Endothelial cell of umbilical vein (primary cell): Measurements from ENCODE around the gene RMRP. TPM values are rescaled to one million over a fixed set of nuclear protein-coding genes. Genes with fewer than 3 reads are reported as not detected.

Experiments used
- BruUV-seq: library from RNA; stranded (reverse); fragments of 400-500 nt; replicated peaks from 2 replicates; lab custom pipeline; 2021; lab: Mats Ljungman, UMichigan
- CTCF ChIA-PET: fragments of 300-600, 350-600 bp; sonication (Branson Sonifier 250); formaldehyde crosslinking; loops from one replicate; lab custom pipeline; 2021; ENCODE audit warnings: antibody characterized with exemption, inconsistent platforms; lab: Charles Lee
- POLR2A ChIA-PET: fragments of 300-600, 350-600 bp; sonication (Branson Sonifier 250); formaldehyde crosslinking; loops from one replicate; lab custom pipeline; 2021; ENCODE audit warnings: antibody characterized with exemption, inconsistent platforms; lab: Charles Lee
- DNase-seq: peaks from one replicate; pipeline ENCODE4 v3.0.0-alpha.2; 2011; ENCODE audit warnings: low read depth, low spot score
- FAIRE-seq: peaks from 2 replicates; lab custom pipeline; 2011; peaks lifted over from hg19 to GRCh38; lab: Jason Lieb, UNC
- H2AFZ ChIP-seq: 2 replicates; pipeline ENCODE4 v1.6.0; 2012; ENCODE audit warnings: low read depth, low read length, control low read depth, inconsistent platforms
- H3K27ac ChIP-seq: 2 replicates; pipeline ENCODE4 v1.5.1; 2011; ENCODE audit warnings: low read depth, mild to moderate bottlenecking, control low read depth, low read length, moderate library complexity; ENCODE audit not compliant: insufficient read depth
- H3K27me3 ChIP-seq, 2 experiments: 2 replicates each; pipeline versions ENCODE4 v1.6.0 to v1.6.1; 2011; ENCODE audit warnings: low read length in 2 of 2, mixed read lengths in 1 of 2; ENCODE audit not compliant: control insufficient read depth in 2 of 2, insufficient read depth in 2 of 2
- H3K36me3 ChIP-seq, 2 experiments: 2 replicates in 1 of 2; 3 replicates in 1 of 2; pipeline ENCODE4 v1.5.1; 2011; ENCODE audit warnings: low read length in 2 of 2, mild to moderate bottlenecking in 1 of 2, moderate library complexity in 1 of 2; ENCODE audit not compliant: control insufficient read depth in 2 of 2, insufficient read depth in 2 of 2; ENCODE audit errors: extremely low read depth in 1 of 2
- H3K4me1 ChIP-seq: 3 replicates; pipeline ENCODE4 v1.5.1; 2011; ENCODE audit warnings: mild to moderate bottlenecking, low read length; ENCODE audit not compliant: control insufficient read depth, insufficient read depth; ENCODE audit errors: extremely low read depth
- H3K4me2 ChIP-seq: 2 replicates; pipeline ENCODE4 v1.6.1; 2011; ENCODE audit warnings: low read length, control low read depth, mixed read lengths; ENCODE audit not compliant: insufficient read depth
- H3K4me3 ChIP-seq, 3 experiments: fragments of 200-600 bp in 1 of 3; sonication (generic), shearing (Covaris generic) in 1 of 3; replicated peaks in 1 of 3; 2 replicates each; pipeline ENCODE4 v1.5.1; 2011 to 2016; ENCODE audit warnings: control low read depth in 3 of 3, low read length in 3 of 3, mild to moderate bottlenecking in 2 of 3, inconsistent platforms in 1 of 3, low read depth in 1 of 3, moderate library complexity in 1 of 3; ENCODE audit not compliant: insufficient read depth in 1 of 3
- H3K79me2 ChIP-seq: 2 replicates; pipeline ENCODE4 v1.6.0; 2012; ENCODE audit warnings: low read length, inconsistent platforms; ENCODE audit not compliant: control insufficient read depth, insufficient read depth
- H3K9ac ChIP-seq: replicated peaks from 2 replicates; pipeline ENCODE3; 2011; ENCODE audit warnings: low read length, control low read depth; ENCODE audit not compliant: insufficient read depth; ENCODE audit errors: extremely low read depth
- H3K9me1 ChIP-seq: replicated peaks from 3 replicates; pipeline ENCODE4 v1.6.0; 2011; ENCODE audit warnings: mild to moderate bottlenecking, low read length; ENCODE audit not compliant: control insufficient read depth, insufficient read depth; ENCODE audit errors: extremely low read depth
- H3K9me3 ChIP-seq: replicated peaks from 2 replicates; pipeline ENCODE4 v1.5.1; 2012; ENCODE audit warnings: low read length, inconsistent platforms; ENCODE audit not compliant: control insufficient read depth, insufficient read depth
- H4K20me1 ChIP-seq: replicated peaks from 2 replicates; pipeline ENCODE3; 2011; ENCODE audit warnings: mild to moderate bottlenecking, low read length; ENCODE audit not compliant: control insufficient read depth, insufficient read depth; ENCODE audit errors: extremely low read depth
- CTCF ChIP-seq, 2 donors: IDR thresholded peaks; 1 replicate in 1 of 2; 2 replicates in 1 of 2; pipeline ENCODE4 v1.5.1; 2011; ENCODE audit warnings: low read length in 2 of 2, mild to moderate bottlenecking in 2 of 2, moderate library complexity in 2 of 2, control low read depth in 1 of 2, inconsistent platforms in 1 of 2, low read depth in 1 of 2; ENCODE audit not compliant: insufficient read depth in 1 of 2; ENCODE audit errors: extremely low read depth in 1 of 2
- EZH2 ChIP-seq: IDR thresholded peaks from 2 replicates; pipeline ENCODE4 v1.6.1; 2012; ENCODE audit warnings: borderline replicate concordance, low read depth, mild to moderate bottlenecking, moderate library complexity, low read length, inconsistent platforms; ENCODE audit not compliant: severe bottlenecking
- FOS ChIP-seq: IDR thresholded peaks from 2 replicates; pipeline ENCODE4 v1.6.1; 2011; ENCODE audit warnings: mild to moderate bottlenecking, low read length, moderate library complexity, borderline replicate concordance; ENCODE audit not compliant: insufficient read depth
- GATA2 ChIP-seq: IDR thresholded peaks from 2 replicates; pipeline ENCODE4 v1.7.0; 2011; ENCODE audit warnings: low read depth, mild to moderate bottlenecking, moderate library complexity, mixed read lengths, low read length; ENCODE audit not compliant: insufficient read length, insufficient read depth
- JUN ChIP-seq: IDR thresholded peaks from 2 replicates; pipeline ENCODE4 v1.6.1; 2011; ENCODE audit warnings: borderline replicate concordance, low read depth; ENCODE audit not compliant: insufficient read length, insufficient read depth
- MAX ChIP-seq: IDR thresholded peaks from 2 replicates; pipeline ENCODE4 v1.6.1; 2011; ENCODE audit not compliant: insufficient read depth, insufficient read length
- MYC ChIP-seq: IDR thresholded peaks from one replicate; pipeline ENCODE4 v1.6.1; 2011; ENCODE audit warnings: mild to moderate bottlenecking, low read depth, low read length
- POLR2A ChIP-seq: IDR thresholded peaks from 2 replicates; pipeline ENCODE4 v1.6.1; 2012; ENCODE audit warnings: low read depth, mild to moderate bottlenecking, control low read depth, low read length
- POLR2AphosphoS5 ChIP-seq: IDR thresholded peaks from 2 replicates; pipeline ENCODE4 v1.6.1; 2012; ENCODE audit warnings: low read depth, mild to moderate bottlenecking, control low read depth, low read length, moderate library complexity; ENCODE audit not compliant: insufficient read depth
- dilution Hi-C: fragments of 300-500 bp; cut with MboI; formaldehyde crosslinking; loops from one replicate; pipeline ENCODE4 v1.15.0; 2019; ENCODE audit warnings: low sequenced_read_pairs; ENCODE audit not compliant: extremely low pct_ligation_motif_present
- intact Hi-C: fragments of 100-400 bp; cut with micrococcal nuclease; formaldehyde crosslinking; loops from one replicate; pipeline ENCODE4 v1.10.0; 2022
- polyA plus RNA-seq, 4 experiments: library from polyadenylated mRNA; depleted of rRNA in 3 of 4; stranded (reverse) in 3 of 4; unstranded in 1 of 4; fragments of >200 nt; gene quantifications; 2 replicates each; pipeline versions ENCODE4 v1.2.1 to v1.2.3, GENCODE V29; 2011 to 2012; ENCODE audit warnings: missing spikeins in 1 of 4
- total RNA-seq: library from RNA; stranded (reverse); gene quantifications from 2 replicates; pipeline ENCODE4 v1.2.3, GENCODE V29; 2021

RMRP gene
- total and polyA plus RNA-seq, 2 donors (not counting 3 experiments of a cell fraction or from before 2014, with no cell fraction given): 19,118 TPM; not detected in 1

- CTCF ChIA-PET: no interaction called here
- FAIRE-seq (no peak), DNase-seq (no peak)
- H3K4me2 ChIP-seq: no peak overlapping the region
- BruUV-seq: TSS peak; percentile 8
- no peak overlapping the region for H3K27ac ChIP-seq
- no peak overlapping the region for H3K4me3 ChIP-seq
- no peak for TF ChIP-seq GATA2
- no peak for TF ChIP-seq MAX
- no peak for TF ChIP-seq JUN
- no peak for TF ChIP-seq POLR2AphosphoS5
- TF ChIP-seq CTCF (IDR thresholded peaks at IDR 0.05; ENCODE audit: extremely low read depth in 1 of 2, insufficient read depth in 1 of 2, low read depth in 1 of 2, low read length in 2 of 2): no peak
- TF ChIP-seq POLR2A: no peak
- TF ChIP-seq MYC: no peak
- no peak for TF ChIP-seq FOS
- TF ChIP-seq EZH2: no peak
- no peak overlapping the region for H3K9ac ChIP-seq
- no peaks in the 10 kb centered on the region for H3K9me3 ChIP-seq
- no peak overlapping the region for H2AFZ ChIP-seq
- peaks cover 3 to 14% of the 10 kb centered on the region in 2 experiments for H3K36me3 ChIP-seq
- no peaks in the 10 kb centered on the region for H4K20me1 ChIP-seq
- intact Hi-C loops: no loop called here
- no peaks in the 10 kb centered on the region for H3K9me1 ChIP-seq
- dilution Hi-C loops: no loop called here
- peaks cover 2 to 6% of the 10 kb centered on the region in 2 experiments for H3K27me3 ChIP-seq
- peaks cover 12% of the 10 kb centered on the region for H3K4me1 ChIP-seq
- no peaks in the 10 kb centered on the region for H3K79me2 ChIP-seq
- POLR2A ChIA-PET: no interaction called here
Observed at GRCh38 chr9:35609001-35609819, 48.6 kb downstream of the RMRP start.
